Measurements from ENCODE around the gene VAV3.
"Not testable (repeated sequence)": the region's sequence is repeated elsewhere in the genome, so short reads cannot be mapped to it uniquely, and the experiment has no call there.

VAV3 gene

DNA sequence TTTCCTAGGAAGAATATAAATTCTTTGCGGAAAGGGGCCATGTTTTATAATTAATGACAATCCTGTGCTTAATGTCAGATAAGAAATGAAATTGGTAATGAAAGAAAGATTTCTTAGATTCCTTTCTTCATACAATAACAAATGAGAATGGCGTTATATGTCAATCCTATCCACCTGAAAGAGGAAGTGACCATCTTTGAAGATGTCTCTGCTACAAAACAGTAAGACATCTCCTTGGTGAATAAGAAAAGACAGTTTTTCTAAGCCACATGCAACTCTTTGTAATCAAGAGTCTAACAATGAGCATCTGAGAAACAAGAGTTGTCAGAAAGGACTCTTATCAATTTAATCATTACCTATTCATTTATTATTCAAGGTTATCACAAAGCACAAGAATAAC lies 286.0 kb downstream of the VAV3 start:
- DNase-seq: no peak

DNA sequence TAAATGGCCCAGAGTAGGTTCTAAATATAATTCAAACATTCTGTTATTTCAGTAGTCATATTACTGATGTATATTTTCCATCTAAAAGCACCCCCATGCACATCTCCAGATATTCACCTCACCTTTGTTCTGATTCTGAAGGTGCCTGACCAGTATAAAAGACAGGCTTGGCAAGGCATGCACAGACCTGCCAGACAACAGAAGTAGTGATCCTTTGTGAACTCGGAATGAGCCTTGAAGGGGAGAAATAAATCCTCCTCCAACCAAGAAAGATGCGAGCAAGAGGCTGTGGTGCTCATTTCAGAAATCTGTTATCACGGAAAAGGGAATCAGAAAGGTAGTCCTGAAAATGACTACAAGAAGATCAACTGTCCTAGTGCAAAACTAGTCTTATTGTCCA lies 287.3 kb downstream of the VAV3 start:
- DNase-seq: no peak

DNA sequence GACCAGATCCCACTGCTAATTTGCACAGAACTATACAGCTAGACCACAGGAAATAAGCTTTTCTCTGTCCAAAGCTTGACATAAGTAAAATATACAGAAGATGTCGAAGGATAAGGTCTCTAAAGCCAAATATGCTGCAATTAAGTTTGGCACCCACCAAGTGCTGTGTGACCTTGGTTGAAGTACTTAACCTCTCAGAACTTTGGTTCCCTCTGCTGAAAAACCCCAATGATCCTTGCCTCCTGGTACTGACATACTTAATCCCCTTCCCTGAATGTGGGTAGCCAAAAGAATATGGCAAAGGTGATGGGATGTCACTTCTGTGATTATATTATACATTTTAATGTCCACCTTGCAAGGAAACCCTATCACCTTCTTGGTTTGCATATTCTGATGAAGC lies 290.5 kb downstream of the VAV3 start:
- DNase-seq: no peak

DNA sequence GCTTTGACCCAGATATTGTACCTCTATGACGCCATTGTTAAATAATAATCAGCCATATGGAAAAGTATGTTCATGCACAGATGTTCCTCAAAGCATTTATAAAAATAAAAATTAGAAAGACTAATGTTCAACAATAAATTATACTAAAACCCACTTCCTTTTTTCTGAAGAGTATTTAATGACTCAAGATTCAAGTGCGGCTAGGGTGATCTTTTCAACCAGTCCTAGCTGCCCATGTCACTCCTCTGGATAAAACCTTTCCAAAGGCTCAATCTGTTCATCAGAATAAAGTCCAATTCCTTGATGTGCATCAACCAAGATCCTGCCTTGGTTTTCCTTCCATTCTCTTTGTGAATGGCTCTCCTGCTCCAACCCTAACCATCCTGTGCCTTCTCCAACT lies 292.0 kb downstream of the VAV3 start:
- DNase-seq: no peak

DNA sequence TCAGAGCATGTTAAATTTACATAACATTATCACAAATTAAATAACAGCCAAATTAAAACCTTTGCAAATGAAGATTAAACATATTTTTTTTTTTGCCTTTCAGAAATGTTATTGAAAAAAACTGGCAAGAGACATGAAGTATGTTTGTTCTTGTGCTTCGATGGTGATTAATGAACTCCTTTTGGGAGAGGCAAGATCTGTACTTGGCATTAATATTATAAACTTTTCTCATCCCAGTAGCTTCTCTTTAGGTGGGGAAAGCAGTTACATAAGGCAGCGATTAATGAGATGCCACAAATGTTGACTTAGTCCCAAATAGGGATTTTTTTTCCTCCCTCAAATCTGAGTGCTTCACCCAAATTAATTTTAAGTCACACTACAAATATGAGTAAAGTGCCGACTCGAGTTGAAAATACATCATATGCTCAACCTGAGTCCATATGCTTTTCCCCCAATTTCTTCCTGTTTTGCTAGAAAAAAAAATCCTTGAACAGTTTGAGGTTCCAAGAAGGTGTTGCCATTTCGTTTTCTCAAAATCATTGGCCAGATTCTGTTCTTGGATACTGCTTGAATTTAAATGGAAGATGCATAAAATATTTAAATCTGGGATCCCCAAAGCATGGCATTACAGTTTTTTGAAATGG lies 294.5 kb downstream of the VAV3 start:
- no peak for DNase-seq

DNA sequence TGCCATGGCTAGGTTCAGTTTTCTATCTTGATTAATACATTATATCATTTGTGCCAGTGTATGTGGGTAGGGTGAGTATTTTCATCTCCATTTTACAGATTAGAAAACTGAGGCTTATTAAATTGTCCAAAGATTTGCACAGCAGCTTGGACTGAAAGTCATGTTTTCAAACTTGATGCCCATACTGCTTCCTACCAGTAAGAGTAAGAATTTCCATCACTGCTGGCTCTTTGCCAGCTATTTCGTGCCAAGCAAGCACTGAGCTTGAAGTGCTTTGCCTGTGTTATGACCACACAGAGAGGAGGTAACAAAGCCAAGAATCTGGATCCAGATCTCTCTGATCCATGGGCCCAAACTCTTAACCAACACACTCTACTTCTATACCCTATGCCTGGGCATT lies 295.0 kb downstream of the VAV3 start:
- DNase-seq: no peak

DNA sequence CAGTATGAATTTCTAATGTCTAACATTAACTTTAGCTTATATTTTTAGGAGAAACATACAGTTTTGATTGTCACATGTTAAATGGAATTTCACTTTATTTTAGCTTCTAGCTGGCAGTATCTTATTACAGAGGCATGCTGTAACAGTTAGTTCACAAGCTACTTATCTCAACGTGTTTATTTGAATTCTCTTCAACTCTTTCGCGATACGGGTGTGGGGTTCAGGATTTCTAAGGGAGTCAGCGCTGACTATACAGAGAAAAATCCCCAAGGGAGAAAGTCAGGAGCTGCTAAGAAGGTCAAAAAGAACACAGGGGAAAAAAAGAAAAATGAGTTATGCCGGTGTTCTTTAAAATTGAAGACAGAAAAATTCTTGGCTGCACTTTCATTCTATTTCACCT lies 296.2 kb downstream of the VAV3 start:
- no peak for DNase-seq

DNA sequence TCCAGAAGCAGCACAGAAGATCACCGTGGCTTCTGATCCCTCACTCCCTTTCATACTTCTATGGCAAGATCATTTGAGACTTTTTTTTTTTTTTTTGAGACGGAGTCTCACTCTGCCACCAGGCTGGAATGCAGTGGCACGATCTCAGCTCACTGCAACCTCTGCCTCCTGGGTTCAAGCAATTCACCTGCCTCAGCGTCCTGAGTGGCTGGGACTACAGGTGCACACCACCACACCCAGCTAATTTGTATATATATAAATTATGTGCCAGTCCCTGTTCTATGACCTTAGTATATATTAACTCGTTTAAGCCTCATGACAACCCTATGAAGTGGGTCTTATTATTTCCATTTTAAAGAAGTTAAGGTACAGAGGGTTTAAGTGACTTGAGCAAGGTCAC lies 298.5 kb downstream of the VAV3 start:
- no peak for DNase-seq

DNA sequence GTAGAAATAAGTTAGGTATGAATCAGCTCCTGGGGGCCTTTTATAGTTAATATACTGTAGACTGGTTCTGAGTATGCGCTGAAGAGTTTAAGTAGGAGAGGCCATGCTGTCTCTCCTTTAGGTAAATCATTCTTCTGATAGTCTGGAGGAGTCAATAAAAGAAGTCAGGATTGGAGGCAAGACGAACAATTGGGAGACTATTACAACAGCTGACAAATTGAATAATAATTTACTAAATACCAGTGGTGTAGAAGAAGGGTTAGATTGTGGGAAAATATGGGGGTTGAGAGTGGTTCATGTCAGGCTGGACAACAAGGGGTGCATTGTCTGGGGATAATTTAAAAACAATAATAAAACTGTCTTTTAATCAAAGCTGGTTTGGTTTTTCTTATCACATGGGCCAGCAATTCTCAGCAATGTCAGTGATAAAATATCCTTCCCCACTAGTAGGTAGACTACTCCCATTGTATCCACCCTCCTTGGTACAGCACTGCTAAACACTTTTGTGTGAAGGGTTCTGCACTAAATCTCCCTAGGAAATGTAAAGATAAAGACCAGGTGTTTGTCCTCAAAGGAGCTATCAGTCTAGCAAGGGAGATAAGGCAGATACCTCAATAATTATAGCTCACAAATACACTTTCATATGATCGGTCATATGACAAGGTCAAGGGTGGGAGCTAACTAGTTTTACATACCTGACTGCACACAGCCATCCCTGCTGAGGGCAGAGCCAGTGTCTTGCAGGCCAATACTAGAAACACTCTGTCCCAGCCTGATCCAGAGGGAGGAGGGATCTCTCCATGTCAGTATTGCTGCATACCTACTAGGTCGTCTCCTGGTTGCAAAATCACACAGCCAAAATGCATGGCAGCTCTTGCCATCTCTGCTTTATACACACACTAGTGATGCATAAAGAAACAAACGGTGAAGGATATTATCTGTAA lies 299.7 kb downstream of the VAV3 start:
- DNase-seq: no peak

DNA sequence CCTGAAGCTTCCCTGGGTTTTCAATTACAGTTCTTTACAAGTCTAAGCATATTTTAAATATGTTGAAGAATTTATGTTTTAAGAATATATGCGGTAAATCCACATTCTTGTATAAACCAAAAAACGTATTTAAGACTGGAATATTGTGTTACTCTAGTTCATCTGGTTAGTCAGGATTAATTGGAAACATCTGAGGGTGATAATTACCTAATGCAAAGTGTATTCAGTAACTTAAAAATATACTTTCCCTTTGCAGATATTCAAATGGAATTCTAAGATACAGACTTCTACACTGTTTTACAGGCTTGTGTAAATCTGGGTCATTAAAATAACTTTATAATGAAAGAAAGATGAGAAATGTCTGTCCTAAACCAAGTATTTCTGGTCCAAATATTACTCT lies 302.0 kb downstream of the VAV3 start:
- DNase-seq: no peak

DNA sequence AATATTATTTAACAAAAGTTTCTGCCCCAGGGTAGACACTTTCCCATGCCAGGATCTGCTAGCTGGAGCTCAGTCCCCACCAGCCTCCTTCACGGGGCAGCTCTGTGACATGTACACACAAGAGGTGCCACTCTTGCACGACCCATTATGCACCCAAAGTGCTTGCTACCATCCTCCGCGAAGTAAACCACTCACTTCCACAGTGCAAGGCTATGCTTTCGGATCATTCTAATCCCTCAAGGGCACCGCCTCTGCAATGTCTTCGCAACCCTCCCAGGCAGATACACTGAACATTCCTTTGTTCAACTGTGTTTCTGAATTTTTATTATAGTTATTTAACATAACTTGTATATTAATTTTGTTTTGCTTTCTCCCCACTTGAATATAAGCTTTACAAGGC lies 303.8 kb downstream of the VAV3 start:
- no peak for DNase-seq

DNA sequence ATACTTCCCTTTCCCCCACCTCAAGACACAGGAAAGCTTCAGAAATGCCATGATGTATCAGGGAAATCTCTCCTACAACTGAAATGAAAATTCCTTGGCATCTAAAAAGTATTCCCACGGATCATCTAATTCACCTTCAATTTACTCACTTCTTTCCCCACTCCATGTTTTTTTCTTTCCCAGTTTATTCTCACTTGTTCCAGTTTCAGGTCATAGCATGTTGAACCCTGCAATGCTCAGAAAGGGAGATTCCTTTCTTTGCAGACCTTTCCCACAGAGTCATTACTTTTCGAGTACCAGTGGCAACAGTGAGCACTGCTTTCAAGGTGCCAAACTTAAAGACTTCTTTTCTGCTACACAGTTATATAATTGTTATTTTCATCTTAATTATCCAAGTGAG lies 305.0 kb downstream of the VAV3 start:
- DNase-seq: no peak

DNA sequence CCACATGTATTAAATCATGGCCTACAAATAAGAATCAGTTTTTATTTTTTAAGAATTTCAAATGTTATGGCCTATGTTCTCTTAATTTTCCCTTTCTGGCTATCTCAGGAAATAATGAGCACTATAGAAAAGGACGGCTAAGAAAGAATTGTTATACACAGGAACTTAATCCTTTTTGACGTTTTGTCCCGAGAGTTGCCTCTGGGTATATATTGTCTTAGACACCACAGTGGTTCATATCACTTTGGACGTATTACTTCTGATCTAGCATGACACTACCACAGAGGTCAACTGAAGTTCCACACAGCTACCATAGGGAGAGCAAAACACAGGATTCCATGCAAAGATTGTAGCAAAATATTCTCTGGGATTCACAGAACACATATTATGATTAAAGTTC lies 307.6 kb downstream of the VAV3 start:
- no peak for DNase-seq

DNA sequence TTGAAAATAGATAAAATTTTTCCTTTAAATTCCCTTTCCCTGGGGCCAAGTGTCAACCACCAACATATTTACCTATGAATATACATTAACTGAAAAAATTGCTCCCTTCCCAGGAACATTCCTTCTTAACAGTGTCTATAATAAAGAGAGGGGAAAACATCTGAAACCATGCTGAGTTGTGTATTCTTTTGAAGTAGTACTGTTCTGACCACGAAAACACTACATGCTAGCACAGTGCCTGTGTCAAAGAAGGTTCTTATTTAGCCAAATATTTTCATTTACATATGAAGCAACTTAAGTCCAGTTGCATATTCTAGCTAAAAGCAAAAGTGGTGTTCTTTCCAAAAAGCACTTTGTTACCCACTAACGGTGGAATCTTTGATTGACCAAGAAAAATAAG lies 311.2 kb downstream of the VAV3 start:
- DNase-seq: no peak

DNA sequence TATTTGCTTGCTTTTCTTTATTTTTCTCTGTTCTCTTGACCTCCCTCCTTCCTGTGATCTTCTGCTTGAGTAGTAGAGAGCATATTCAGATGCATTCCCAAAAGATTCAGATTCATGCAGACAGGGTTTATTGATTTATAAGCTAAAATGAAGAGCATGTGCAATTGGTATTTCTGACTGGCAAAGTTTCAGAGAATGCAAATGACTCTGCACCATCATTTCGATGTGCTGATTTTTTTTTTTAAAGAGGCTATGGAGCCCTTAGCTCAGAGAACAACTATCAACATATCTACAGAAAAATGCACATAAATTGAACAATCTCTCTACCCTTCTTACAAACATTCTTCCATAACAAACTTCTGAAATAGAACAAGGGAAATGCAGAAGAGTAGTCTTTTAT lies 312.0 kb downstream of the VAV3 start:
- no peak for DNase-seq

DNA sequence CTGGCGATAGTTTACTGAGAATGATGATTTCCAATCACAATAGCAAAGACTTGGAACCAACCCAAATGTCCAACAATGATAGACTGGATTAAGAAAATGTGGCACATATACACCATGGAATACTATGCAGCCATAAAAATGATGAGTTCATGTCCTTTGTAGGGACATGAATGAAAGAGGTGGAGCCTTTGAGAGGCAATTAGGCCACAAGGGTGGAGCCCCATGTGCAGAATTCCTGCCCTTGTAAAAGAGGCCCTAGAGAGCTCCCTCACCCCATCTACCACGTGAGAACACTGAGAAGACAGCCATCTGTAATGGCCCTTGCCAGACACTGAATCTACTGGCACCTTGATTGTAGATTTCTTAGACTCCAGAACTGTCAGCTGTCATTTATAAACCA lies 314.2 kb downstream of the VAV3 start:
- not testable (repeated sequence) for DNase-seq

DNA sequence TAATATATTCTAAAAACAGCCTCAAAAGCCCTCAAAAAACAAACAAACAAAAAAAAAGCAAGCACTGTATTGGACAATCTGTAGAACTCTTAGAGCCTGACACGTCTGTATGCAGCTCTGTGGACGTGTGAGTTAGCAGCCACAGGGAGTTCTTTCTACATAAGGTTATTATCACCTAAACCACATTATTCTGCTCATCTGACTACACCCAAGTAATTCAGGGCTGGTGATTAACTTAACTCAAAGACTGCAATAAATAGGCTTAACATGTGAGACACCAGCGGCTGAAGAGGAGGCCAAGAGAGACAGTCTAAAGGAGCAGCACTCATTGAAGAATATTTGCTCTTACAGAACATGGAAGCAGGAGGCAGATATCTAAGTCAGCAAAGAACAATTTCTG lies 316.0 kb downstream of the VAV3 start:
- no peak for DNase-seq

DNA sequence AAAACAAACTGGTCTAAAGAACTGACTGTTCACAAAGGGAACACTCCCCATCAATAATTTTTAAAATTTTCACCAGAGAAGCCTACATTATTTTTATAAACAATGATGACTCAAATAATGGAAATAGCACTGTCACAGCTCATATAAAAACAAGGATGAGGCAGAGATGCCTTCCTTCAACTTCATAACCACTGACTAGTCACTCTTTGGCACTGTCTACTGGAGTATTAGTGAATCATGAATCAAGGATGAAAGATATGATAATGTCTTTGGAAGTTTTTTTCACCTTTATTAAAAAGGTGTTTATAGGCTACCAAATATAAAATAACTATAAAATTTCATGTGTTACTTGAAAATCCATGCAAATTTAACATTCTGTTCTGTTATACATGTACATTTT lies 316.9 kb downstream of the VAV3 start:
- no peak for DNase-seq

DNA sequence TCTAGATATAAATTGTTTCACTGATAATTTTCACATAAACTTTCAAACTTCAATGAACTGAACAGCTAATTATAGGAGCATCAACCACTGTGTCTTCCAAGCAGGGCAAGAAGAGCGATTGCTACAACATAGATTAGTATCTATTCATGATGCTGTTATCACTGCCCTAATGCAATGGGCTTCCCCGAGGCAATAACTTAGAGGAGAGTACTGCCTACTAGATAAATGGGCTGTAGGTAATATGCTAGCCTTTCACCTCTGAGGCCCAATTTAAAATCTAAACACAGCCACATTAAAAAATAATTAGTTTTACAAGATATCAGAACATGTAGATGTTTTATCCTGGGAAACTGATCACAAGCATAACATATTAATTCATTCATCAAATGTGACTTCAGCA lies 318.0 kb downstream of the VAV3 start:
- no peak for DNase-seq

DNA sequence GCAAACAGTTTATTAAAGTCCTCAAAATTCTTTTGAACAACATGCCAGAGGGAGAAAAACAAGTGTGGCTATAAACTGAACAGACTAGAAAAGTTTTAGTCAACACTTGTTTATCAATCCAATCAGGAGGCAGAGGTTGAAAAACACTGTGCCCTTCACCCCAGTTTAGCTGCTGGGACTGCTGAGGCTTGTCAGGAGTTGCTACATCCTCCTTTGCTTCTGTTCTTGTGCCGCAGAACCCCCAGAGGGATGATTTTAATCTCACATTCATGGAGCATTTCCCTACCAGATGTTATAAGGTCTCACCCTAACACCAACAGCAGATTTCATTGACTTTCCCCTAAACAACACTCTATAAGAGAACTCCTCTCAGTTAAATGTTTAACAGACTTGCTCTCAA lies 321.2 kb downstream of the VAV3 start:
- DNase-seq: no peak

DNA sequence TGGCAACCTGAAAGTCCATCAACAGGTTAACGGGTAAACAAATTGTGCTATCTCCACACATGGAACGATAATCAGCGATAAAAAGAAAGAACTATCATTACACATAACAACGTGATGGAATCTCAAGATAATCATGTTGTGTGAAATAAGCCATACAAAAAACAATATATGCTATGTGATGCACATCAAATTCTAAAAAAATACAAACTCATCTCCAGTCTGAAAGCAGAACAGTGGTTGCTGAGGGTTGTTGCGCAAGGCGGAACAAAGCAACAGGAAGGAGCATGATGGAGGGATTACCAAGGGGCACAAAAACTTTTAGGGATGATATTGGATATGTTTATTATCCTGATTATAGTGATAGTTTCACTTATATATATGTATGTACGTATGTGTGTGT lies 324.8 kb downstream of the VAV3 start:
- DNase-seq: peak in 1 of 2 donors; percentile 12

DNA sequence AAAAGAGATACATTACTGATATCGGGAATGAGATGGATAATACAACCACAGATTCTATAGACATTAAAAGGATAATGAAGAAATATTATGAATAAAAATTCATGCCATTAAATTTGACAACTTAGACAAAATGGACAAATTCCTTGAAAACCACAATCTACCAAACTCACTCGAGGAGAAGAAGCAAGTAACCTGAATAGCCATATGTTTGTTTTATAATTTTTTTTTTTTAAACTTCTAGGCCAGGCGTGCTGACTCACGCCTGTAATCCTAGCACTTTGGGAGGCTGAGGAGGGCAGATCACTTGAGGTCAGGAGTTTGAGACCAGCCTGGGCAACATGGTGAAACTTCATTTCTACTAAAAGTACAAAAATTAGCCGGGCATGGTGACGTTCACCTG lies 327.9 kb downstream of the VAV3 start:
- no peak for DNase-seq

DNA sequence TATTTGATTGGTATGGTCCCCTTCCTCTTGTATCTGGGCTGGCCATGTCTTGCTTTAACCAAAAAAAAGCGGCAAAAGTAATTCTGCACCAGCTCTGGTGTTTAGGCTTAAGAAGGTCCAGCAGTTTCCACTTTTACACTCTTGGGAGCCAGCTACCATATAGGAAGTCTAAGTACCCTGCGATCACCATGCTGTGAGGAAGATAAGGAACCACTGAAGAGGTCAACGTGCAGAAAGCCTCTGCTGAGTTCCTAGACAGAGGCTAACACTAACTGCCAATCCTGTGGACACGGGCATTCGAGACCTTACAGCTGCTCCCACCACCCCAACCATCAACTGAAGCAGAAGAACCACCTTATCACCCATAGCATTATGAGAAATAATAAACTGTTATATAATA lies 331.4 kb downstream of the VAV3 start:
- DNase-seq: no peak

DNA sequence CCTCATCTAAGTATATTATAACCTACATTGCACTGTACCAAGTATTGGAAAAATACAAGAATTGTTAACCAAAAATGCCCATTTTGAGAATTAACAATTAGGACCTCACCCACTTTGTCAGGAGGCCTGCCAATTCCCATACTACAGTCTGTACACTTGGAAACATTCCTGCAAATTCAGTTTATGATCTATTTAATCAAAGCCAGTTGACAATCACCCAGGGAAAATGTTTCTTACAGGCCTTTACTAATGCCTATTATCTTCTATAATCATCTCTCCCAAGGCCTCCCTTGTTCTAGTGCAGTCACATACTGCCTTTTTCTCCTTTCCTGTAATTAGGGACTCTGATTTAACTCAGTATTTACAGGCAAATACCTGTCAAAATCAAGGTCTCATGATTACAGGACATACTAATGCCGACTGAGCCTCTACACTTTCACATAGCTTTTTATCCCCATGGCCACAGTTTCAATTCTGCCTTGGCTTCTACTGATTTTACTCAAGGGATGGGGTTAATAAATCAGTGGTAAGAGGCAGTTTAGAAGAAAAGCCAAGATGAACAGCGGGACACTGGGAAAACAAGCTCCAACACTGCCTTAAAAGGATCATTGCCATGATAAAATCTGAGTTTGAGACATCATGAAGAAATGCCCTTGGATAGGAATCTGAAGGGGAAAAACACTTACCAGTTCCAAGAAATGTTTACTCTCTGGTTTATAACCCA lies 338.7 kb downstream of the VAV3 start:
- DNase-seq: no peak
